ENCODE measurements around the gene PCSK2.

- no peak for TF ChIP-seq CTCF (conservative IDR thresholded peaks at IDR 0.05)
- no peak for TF ChIP-seq ZFX (IDR thresholded peaks at IDR 0.05)
Measured at GRCh38 chr20:17457588-17458190, 230.8 kb downstream of the PCSK2 start.
